H1 (cell line): ENCODE measurements around the gene URM1. TPM values are rescaled to one million over a fixed set of nuclear protein-coding genes. Genes with fewer than 3 reads are reported as not detected.

ENCODE experiments used
- ASH2L ChIP-seq: fragments of 200-600, 300-600 bp; sonication (generic); IDR thresholded peaks from one replicate; pipeline ENCODE4 v1.7.1; 2017; ENCODE audit warnings: low read length
- JUN ChIP-seq: IDR thresholded peaks from 2 replicates; pipeline ENCODE4 v1.6.1; 2011; ENCODE audit warnings: low read depth, mild to moderate bottlenecking, improper control_type of control experiment, low read length
- KDM4A ChIP-seq: IDR thresholded peaks from one replicate; pipeline ENCODE4 v1.7.1; 2012; ENCODE audit warnings: low read depth, mild to moderate bottlenecking, moderate library complexity, low read length, inconsistent platforms; ENCODE audit not compliant: severe bottlenecking
- POLR2A ChIP-seq, 2 experiments: IDR thresholded peaks; 1 replicate in 1 of 2; 2 replicates in 1 of 2; pipeline ENCODE4 v1.6.1; 2011; ENCODE audit warnings: low read depth in 2 of 2, low read length in 2 of 2, mild to moderate bottlenecking in 2 of 2; ENCODE audit errors: control extremely low read depth in 1 of 2
- SIRT6 ChIP-seq: IDR thresholded peaks from one replicate; pipeline ENCODE4 v1.7.1; 2012; ENCODE audit warnings: low read length, inconsistent platforms
- TBP ChIP-seq: IDR thresholded peaks from 2 replicates; pipeline ENCODE4 v1.6.1; 2011; ENCODE audit warnings: low read depth, low read length, improper control_type of control experiment
- polyA plus RNA-seq, 7 experiments: library from polyadenylated mRNA; depleted of rRNA in 3 of 7; stranded (reverse) in 5 of 7; unstranded in 2 of 7; fragments of >200 nt in 5 of 7; fragments of 200-250 nt in 2 of 7; gene quantifications; 1 replicate in 5 of 7; 2 replicates in 1 of 7; 4 replicates in 1 of 7; pipeline versions ENCODE4 v1.2.1 to v1.2.3, GENCODE V29; 2011 to 2013; ENCODE audit warnings: missing spikeins in 2 of 7, mixed read lengths in 2 of 7
- total RNA-seq: library from RNA; stranded (reverse); fragmentation: NEBNext Ultra II Directional; extraction: Animal tissue kit (Norgen Biotek cat#: 25700); gene quantifications from 2 replicates; pipeline ENCODE4 v1.2.1, GENCODE V29; 2021
- TF ChIP-seq, protein P1 (sequence below): IDR thresholded peaks from 2 replicates; pipeline ENCODE4 v1.6.1; 2012; ENCODE audit warnings: inconsistent platforms

The URM1 gene
- total and polyA plus RNA-seq, 2 of the 8 experiments (the other 6 are each of a cell fraction or from before 2014, with no cell fraction given): 58.3 to 62.3 TPM

DNA sequence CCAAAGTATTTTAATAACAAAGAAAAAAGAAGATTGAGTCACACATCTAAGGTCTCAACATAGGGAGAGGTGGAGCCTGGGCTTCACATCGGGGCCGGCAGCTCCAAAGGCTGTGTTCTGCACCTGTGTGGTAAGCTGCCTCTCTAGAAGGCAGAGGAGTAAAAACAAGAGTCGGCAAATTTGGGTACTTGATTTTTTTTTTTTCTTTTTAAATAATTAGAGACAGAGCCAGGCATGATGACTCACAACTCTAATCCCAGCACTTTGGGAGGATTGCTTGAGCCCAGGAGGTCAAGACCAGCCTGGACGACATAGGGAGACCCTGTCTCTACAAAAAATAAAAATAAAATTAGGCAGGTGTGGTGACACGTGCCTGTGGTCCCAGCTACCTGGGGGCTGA lies 4.7 kb downstream of the URM1 start (continued):
- TF ChIP-seq SIRT6 (no peak), ASH2L (no peak), KDM4A (no peak), POLR2A (IDR thresholded peaks at IDR 0.05; ENCODE audit: control extremely low read depth in 1 of 2, low read depth in 2 of 2, low read length in 2 of 2) (no peak), TBP (no peak), JUN (no peak)
- TF ChIP-seq, protein P1, sequence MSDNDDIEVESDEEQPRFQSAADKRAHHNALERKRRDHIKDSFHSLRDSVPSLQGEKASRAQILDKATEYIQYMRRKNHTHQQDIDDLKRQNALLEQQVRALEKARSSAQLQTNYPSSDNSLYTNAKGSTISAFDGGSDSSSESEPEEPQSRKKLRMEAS: no peak
- TF ChIP-seq, all 59 proteins: peak for 0
